ENCODE measurements around the gene AFF2.

GRCh38 chrX:148556498-148556897 lies 56.1 kb downstream of the AFF2 start:
- TF ChIP-seq CTCF (IDR thresholded peaks at IDR 0.05 in 4 of 5, conservative IDR thresholded peaks at IDR 0.05 in 1 of 5) (no peak), POLR2A (IDR thresholded peaks at IDR 0.05) (no peak)
